Peyer's patch (tissue), 4 donors: Measurements from ENCODE around the gene TAS1R2.

Source experiments
- CTCF ChIP-seq, 6 experiments: fragments of 450-650 bp in 4 of 6; fragments of 200-600 bp in 2 of 6; sonication (generic) in 1 of 6; IDR thresholded peaks; one replicate each; pipeline ENCODE4 v1.5.1; 2017 to 2019; ENCODE audit warnings: antibody characterized with exemption in 6 of 6, mild to moderate bottlenecking in 3 of 6, moderate library complexity in 1 of 6
- POLR2A ChIP-seq, 2 donors: fragments of 450-650 bp; IDR thresholded peaks; one replicate each; pipeline ENCODE4 v1.5.1; 2017; ENCODE audit warnings: antibody characterized with exemption in 2 of 2, mild to moderate bottlenecking in 2 of 2, moderate library complexity in 2 of 2

- TF ChIP-seq CTCF (IDR thresholded peaks at IDR 0.05): no peak
- no peak for TF ChIP-seq POLR2A (IDR thresholded peaks at IDR 0.05)
Observed at GRCh38 chr1:18868801-18869424, 9.5 kb upstream of the TAS1R2 start.
